ENCODE results near the gene ADAMTSL2. TPM values are rescaled to one million over a fixed set of nuclear protein-coding genes. Genes with fewer than 3 reads are reported as not detected.

ADAMTSL2 gene
- total RNA-seq, 1 donor from 2014 or later: 14.0 TPM

DNA sequence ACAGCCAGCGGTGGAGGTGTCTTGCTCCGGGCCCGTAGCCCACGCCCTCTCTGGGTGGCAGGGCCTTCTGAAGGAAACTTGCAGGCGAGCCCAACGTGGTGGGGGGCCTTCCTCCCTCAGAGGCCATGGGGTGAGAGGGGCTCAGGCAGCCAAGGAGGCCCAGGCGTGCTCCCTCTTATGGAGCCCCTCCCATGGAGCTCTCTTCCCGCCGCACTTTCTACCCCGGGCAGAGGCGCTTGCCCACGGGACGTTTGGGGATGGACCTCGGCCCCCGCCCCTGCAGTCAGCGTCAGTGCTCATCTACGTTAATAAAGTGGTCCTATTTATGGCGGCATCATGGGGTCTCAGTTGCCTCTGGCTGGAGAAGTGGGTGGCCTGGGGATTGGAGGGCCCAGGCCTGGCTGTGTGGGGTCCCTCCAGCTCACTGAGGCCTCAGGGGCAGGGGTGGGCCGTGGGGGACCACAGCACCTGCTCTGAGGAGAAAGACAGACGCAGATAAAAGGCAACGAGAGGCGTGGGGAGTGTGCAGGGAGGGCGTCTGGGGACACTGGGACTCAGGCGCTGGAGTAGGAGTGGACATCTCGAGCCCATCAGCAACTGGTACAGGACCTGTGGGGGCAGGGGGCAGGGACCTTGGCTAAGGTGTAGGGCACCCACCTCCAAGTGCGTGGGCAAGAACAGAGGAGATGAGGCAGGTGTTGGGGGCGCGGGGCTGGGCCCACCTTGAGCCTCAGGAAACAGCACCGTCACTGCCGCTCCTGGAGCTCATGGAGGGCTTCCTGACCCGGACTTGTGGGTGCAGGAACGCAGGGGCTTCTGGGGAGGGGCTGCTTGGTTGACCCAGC is 40.9 kb downstream of the ADAMTSL2 start:
- no peak for DNase-seq (ENCODE audit: low spot score)

DNA sequence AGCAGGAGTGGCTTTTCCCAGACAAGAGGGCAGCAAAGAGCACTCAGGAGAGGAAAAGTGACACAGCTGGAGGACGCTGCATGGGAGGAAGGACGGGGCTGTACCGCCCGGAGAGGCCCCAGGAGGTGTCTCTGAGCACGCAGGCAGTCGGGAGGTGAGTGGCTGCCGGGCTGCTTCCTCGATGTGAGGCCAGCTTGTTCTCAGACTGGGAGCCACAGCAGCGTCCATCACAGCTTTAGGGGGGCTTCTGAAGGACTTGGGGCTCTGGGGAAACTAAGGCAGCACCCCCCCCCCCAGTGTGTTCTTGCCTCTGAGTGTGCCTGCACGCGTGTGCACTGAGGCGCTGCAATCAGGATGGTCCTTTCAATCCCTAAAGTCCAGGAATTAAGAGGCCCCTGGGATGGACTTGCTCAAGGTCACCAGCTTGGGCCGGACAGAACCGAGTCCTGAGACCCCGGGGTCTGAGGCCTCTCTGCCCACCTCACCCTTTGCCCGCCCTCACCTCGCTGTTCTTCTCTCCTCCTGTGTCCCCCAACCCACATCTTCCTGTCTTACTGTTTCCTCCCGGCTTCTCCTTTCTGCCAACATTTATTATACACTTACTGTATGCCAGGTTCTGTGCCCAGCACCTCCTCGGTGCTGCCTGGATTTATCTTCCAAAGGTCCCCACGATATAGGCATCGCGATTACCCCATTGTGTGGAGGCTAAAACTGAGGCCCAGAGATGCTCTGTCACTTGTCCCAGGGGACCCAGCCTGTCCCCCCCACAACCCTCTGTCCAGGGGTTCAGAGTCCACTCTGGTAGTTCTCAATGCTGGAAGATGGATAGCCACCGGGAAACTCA is 41.7 kb downstream of the ADAMTSL2 start:
- no peak for DNase-seq (ENCODE audit: low spot score)

DNA sequence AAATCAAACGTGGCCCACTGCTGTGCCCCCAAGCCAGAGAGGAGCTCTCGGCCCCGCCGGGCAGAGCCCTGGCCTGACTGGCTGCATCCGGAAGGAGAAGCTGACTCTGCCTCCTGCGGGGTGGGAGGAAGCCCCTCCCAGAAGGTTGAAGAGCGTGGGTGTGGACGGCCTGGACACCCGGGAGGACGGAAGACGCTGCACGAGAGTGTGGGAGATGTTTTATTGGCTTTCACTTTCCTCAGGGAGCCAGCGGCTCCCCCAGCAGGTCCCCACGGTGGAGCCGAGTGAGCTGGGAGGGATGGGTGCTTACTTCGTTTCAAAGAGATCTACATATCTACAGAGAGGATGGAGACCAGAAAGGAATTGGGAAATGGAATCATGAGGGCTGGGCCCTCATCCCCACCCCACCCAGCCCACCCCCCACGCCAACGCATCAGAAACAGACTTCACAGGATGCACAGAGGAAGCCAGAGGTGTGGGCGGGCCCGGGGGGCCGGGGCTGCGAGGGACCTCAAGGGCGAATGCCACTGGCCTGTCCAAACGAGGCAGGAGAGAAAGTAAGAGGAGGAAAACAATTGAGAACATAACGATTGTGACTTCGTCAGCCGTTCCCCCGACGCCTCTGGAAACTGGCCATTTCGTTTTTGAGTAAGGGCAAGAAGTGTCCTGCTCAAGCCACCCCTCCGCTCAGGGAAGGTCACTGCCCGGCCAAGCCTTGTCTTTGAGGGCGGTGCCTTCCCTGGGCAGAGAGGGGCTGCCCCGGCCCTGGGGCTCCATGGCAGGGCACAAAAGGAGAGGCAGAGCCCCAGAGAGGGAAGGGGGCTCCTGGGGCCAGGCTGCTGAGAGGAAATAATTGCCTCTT is 42.6 kb downstream of the ADAMTSL2 start:
- DNase-seq (ENCODE audit: low spot score): no peak

DNA sequence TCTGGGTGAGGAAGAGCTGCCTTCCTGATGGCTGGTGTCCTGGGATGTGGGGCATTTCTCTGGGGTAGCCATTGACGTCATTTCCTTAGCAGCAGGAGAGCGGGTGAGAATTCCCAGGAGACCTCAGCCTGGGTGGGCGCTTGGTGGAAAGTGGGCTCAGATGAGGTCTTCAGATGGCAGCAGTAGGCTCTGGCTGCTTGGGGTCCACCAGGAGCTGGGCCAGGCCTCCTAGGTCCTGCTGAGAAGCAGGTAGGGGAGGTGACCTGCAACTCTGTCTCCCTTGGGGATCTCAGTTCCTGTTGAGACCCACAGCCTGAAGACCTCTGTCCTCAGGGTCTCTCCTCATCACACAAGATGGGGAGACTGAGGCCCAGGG is 43.2 kb downstream of the ADAMTSL2 start:
- DNase-seq (ENCODE audit: low spot score): no peak

DNA sequence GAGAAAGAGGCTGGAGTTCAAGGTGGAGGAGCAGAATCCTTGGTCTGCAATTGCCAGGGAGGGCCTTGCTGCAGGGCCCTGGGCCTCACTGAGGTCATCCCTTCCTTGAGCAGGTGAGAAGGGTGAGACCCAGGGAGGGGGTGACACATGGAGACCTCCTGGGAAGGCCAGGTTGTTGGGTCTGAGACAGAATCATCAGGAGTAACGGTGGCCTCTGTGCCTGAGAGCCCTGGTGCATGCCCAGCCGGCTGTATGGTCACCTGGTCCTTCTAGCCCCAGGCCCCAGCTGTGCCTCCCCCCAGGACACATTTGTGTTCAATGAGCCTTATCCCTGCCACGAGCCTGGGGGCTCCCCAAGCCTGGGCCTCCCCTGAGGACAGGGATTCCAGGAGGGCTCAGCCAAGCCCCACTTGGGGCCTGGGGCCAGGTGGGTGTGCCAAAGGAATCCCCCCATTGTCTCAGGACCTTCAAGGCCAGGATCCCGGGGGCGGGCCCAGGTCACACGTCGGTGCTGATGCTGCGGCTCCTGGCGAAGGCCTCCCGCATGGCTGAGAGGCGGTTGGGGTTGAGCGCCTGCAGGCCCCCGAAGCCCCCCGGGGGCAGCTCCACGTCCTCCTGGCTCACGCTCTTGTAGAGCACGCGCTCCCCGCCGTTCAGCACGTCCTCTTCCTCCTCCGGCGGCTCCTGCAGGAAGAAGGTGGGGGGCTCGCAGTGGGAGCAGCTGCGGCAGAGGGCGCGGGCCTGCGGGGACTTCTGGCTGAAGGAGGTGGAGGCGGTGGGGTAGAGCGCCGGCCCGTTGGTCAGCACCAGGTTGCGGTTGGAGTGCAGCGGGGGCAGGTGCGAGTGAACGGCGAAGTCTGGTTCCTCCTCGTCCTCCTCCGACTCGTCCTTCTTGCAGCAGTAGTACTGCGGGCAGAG is 44.3 kb downstream of the ADAMTSL2 start:
- no peak for DNase-seq (ENCODE audit: low spot score)

DNA sequence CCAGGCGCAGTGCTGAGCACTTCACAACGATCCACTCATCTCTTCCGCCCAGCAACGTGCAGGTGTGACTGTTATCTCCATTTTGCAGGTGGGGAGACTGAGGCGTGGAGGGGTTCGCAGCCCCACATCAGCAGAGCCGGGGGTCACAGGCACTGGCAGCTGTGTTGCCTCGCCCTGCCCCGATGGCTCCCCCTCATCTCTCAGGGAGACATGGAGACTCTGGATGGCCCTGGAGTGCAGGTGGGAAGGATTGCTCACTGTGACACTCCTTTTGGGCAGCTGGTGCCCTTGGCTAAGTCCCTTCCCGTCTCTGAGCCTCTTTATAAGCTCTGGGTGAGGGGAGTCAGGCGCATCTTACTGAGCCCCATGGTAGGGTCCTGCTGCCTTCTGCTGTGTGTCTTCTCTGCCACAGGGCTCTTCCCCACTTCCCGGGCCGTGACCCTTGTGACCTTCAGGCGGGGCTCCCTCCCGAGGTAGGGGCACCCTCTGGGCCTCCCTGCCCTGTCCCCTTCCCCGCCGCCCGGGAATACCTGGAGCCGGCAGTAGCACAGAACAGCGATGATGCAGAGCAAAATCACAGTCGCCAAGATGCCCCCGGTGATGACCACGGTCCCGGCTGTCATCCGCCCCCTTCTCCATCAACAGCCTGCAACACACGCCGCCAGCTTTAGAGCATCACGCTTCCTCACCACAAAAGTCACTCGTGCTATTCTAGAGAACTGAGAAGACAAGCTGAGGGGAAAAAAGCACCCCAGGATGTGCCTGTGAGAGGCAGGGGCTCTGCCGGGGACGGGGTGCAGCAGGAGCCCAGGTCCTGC is 45.3 kb downstream of the ADAMTSL2 start:
- DNase-seq (ENCODE audit: low spot score): no peak

DNA sequence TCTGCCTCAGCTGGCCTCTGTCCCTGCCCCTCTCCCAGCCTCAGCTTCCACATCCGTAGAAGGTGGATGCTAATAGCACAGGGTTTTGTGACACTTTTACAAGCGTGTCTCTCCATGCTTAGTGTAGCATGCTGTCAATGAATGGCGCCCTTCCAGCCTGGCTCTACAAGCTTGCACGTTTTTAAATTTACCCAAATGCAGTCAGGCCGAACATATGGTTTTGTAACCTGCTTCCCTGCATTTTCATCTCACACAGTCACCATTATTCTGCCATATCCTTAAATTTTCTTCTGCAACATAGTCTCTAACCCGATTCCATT is 45.9 kb downstream of the ADAMTSL2 start:
- no peak for DNase-seq (ENCODE audit: low spot score)

DNA sequence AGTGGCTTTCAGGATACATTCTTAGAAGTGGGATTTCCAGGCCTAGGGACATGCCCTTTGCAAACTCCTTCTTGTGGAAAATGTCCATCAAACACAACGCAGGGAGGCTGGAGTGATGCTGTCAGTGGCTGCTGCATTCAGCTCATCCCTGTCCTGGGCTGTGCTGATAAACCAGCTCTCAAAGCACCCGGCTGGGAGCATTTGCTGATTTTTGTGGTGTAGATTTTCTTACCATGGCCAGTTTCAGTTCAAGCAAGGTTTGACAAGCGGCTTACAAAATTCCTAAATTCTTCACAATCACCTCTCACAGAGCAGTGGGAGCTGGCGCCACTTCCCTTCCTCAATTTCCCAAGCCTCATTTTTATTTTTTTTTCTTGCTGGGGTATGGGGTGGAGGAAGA is 46.5 kb downstream of the ADAMTSL2 start:
- no peak for DNase-seq (ENCODE audit: low spot score)

DNA sequence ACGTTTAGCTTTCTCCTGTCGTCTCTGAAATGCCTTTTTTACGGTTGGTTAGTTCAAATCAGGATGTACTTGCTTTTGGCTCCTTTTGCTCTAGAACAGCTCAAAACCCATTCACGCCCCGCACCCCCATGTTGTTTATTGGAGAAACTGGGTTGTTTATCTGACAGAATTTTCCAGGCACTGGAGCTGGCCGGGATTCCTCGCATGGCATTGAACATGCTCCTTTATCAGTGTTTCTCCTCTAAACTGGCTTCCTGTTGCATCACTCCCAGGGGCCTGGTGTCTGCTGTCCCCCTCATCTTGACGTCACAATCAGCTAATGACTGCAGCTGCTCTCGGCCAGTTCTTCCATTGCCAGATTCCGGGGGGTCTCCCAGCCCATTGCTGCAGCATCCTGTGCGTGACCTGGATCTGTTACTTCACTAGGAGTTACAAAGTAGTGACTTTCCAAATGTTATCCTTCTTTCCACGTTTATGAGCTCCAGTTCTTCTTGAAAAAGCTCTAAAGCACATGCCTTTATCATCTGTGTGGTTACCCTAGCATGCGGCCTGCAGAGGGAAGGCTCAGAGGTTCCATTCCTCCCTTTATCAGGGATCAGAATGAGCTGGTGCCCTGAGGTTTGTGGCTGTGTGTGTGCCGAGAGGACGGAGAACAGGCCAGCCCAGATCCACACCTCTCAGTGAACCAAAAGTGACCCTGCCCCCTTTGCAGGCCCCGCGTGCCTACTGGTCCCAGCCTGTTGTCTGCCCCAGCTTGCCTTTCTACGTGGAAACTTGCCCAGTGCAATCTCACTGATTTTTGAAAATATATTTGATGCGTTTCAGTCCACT is 47.2 kb downstream of the ADAMTSL2 start:
- peak; percentile 77 for DNase-seq (ENCODE audit: low spot score)

DNA sequence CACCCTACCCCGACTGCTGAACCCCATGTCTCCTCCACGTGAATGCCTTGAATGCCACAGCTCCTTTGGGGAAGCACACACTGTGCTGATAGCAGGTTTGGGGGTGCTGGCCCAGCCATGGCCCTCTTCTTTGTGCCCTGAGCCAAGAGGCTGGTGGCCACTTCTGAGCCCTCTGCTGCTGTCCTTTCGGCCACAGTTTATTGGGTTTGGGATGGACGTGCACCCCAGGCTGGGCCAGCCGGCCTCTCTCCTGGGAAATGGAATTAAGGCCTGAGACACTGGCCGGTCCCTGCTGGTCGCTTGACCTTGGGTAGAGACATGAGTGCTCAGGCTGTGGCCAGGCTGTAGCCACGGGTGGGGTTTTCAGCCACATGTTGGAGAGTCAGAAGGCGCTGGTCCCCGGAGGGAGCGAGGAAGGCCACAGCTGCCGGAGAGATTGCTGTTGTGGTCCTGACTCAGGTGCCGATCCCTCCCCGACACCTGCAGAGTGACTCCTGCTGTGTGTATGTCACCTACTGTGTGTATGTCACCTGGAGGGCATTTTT is 48.1 kb downstream of the ADAMTSL2 start:
- no peak for DNase-seq (ENCODE audit: low spot score)

DNA sequence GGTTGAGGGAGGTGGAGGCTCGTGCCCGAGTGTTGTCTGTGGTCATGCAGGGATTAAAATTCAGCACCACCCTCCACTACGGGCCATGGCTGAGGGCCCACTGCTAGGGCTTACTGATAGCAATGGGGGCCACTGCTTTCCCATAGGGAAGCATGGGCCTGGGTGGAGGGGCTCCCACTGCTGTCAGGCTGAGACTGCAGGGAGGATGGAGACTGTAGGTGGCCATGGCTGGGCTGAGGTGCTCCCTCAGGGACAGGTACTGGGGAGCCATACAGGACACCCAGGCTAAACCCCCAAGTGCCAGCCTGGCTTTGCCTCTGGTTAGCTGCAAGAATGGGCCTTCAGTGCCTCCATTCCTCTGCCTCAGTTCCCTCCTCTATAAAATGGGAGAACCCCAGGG is 48.6 kb downstream of the ADAMTSL2 start:
- no peak for DNase-seq (ENCODE audit: low spot score)

DNA sequence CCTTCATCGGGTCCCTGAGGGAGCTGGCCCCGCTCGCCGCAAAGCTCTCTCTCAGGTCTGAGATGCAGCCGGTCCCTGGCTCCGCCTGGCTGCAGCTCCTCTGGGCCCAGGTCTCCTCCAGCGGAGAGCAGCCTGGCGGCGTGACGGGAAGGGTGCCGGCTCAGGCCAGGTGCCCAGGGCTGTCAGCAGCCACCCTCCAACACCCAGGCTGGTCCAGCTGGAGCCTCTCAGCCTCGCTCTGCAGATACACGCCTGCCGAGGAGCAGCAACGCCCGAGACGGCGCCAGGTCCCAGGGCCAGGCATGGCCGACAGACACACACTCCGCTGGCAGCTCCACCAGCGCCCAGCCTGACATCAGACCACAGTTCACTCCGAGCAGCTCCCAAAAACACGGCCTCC is 49.1 kb downstream of the ADAMTSL2 start:
- DNase-seq (ENCODE audit: low spot score): peak; percentile 40

DNA sequence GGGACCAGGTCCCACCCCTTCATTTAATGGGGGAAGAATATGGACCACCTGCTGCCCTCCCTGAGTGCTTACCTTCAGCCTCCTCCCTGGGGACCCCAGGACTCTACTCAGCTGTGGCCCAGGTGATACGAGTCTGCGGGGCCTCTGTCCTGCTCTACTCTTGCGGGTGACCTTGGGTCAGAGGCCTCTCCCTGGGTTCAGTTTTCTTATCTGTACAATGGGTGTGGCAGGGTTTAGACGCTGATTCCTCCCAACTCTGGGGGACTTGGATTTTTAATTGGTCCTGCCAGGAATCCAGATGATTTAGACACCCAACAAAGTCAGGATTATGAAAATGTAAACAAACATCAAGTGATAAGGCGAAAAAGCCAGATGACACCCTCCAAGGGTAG is 49.7 kb downstream of the ADAMTSL2 start:
- DNase-seq (ENCODE audit: low spot score): no peak

DNA sequence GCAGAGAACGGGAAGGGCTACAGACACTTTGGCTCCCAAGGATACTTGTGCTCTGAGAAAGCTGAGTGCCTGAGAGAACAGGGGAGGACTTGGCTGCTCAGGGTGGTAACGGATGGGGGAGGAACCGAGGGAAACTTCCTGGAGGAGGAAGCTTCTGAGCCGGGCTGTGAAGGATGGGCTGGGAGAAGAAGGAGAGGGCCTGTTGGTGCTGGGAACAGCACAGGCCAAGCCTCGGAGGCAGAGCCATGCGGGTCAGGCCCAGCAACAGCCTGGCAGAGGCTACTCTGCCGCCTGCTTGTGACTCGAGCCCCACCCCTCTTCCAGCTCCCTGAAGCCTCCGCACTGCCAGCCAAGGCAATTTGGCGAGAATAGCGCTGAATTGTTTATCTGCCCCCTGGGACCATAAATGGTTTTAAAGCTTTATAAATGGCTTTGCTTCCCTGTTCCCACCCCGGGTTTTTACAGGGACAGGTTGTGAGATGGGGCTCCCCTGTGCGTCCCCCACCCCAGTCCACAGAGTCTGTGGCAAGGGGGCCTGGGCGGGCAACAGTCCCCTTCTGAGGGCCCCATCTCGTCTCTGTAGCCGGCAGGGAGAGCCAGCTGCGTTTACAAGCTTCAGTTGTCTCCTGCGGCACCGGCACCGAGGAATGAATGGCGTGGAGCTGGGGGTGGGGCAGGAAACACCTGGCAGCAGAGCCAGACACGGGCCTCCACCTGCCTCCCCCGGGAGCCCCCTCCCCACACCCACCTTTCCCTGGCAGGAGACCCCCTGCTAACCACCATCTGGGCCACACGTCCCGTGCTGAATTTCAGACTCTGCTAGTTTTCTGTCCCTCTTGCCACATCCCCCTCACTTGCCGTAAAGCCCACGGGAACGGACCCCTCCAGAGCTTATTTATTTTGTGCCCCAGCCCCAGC is 50.3 kb downstream of the ADAMTSL2 start:
- no peak for DNase-seq (ENCODE audit: low spot score)

DNA sequence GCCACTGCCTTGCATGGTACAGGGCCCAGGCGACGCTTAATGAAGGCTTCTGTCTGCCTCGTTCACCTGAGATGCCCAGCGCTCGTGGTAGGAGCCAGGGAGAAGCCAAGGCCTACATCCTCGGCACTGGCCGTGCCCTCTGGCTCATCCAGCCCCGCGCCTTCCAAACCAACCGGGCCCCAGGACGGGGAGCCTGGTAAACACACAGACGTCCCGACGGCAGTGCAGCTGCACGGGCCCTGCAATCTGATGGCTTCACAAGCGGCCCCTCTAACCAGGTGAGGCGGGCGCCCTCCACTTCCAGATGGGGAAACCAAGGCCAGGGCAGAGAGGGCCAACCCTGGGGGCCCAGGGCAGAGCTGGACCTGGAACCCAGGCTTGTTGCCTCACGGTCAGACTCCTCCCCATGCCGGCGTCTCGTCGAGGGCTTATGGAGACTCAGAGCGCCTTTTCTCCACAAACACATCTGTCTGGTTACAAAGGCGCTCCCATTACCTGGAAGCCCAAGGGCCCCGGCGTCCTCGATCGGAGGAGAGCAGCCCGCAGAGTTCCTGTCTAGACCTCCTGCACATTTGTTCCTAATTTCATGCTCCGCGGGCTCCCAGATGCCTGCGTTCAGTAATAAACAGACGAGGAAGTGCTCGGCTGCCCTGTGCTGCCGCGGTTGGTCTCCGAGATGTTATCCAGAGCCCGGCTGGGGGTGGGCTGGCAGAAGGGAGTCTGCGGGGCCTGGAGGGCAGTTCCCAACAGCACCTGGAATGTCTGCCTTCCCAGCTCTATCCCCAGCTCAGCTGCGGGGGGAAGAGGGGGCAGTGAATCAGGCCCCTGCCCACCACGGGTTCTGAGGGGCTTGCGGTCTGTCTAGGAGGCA is 51.2 kb downstream of the ADAMTSL2 start:
- no peak for DNase-seq (ENCODE audit: low spot score)

DNA sequence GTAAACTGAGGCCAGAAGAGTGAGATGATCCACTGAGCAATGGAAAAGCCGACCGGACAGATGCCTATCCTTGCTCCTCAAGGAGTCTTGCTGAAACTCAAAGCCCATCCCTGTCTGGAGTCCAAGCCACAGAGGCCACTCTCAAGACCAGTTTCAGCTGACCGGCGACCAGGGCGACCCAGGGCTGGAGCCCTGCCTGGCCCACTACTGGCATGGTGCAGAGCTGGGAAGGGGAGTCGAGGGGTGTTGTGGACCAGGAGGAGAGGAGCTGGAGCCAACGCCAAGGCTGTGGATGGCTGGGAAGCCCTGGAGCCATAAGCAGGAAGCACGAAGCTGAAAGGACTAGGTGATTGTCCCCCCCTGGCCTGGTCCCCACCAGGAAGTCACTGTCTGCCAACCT is 52.5 kb downstream of the ADAMTSL2 start:
- no peak for DNase-seq (ENCODE audit: low spot score)

DNA sequence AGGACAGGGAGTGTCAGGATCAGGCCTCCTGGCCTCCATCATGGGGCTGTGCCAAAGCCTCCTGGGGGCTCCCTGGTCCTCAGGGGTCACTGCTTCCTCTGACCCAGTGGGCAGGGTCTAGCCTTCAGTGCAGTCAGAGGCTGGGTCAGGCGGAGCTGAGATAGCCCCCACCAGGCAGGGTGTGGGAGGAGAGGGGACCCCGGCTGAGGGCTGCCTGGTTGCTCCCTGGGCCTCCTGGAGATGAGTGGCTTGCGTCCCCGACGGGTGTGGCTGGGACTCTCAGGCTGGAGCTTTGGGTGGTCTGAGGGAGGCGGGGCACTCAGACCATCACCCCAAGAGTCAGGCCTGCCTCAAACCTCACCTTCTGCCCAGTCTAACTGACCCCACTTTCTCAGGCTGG is 53.0 kb downstream of the ADAMTSL2 start:
- DNase-seq (ENCODE audit: low spot score): no peak

Data from mucosa of gallbladder (tissue), 1 donor.